ENCODE results near the gene MN1. TPM values are rescaled to one million over a fixed set of nuclear protein-coding genes. Genes with fewer than 3 reads are reported as not detected.

Gene MN1
- total RNA-seq, 1 experiment from 2014 or later, result 5.2 TPM

DNA sequence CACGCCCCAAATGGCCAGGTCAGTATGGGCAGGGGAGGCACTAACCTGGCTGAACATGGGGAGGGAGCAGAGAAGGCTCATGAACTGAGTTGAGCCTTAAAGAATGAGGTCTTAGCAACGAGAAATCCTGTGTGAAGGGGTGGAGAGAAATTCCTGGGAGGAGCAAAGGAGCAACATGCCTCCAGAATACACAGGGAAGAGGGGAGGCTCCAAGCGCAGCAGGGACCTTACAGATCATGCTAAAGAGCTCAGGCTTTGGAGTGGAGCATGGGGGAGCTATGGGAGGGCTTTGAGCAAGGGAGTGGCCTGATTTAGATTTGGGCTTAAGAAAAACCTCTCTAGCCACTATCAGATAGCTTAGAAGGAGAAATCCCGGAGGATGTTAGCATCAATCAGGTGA is 88.1 kb downstream of the MN1 start:
- in situ Hi-C loops (cut with HindIII; ENCODE audit: low pct_unique_long_range_greater_than_20kb, low sequenced_read_pairs), result no loop called here
- no peak for DNase-seq (ENCODE audit: low read depth)

DNA sequence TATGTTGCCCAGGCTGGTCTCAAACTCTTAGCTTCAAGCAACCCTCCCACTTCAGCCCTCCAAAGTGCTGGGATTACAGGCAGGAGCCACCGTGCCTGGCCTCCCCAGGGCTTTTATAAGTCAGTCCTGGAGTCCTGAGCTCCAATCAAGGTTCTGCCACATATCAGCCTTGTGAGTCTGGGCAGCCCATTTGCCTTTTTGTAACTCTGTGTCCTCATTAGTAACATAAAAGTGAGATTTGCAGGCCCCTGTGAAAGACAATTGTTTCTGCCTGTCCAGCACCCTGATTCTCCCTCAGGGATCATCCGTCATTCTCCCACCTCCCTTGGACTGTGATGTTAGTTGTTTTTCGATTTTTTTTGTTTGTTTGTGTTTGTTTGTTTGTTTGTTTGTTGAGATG is 89.8 kb downstream of the MN1 start:
- in situ Hi-C loops (cut with HindIII; ENCODE audit: low pct_unique_long_range_greater_than_20kb, low sequenced_read_pairs), result no loop called here

DNA sequence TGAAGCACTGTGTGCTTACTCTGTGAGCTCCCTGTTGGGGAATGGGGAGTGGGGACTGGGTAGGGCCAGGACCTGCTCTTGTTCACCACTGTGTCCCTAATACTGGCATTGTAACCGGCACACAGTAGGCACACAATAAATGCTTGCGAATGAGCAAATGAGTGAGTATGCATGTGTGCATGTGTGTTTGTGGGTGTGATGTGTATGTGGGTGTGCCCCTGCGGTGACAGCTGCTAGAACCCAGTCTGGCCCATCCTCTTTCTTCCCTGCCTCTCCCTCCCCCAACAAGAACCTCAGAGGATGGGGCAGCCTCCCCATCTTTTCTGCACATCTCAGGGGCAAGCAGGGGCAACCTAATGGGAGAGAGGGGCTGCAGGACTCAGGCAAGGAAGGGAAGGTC is 90.5 kb downstream of the MN1 start:
- DNase-seq (ENCODE audit: low read depth), result no peak
- in situ Hi-C loops (cut with HindIII; ENCODE audit: low pct_unique_long_range_greater_than_20kb, low sequenced_read_pairs), result no loop called here

More for the DNA sequence above, 89.8 kb downstream of the MN1 start:
- no peak for DNase-seq (ENCODE audit: low read depth)

DNA sequence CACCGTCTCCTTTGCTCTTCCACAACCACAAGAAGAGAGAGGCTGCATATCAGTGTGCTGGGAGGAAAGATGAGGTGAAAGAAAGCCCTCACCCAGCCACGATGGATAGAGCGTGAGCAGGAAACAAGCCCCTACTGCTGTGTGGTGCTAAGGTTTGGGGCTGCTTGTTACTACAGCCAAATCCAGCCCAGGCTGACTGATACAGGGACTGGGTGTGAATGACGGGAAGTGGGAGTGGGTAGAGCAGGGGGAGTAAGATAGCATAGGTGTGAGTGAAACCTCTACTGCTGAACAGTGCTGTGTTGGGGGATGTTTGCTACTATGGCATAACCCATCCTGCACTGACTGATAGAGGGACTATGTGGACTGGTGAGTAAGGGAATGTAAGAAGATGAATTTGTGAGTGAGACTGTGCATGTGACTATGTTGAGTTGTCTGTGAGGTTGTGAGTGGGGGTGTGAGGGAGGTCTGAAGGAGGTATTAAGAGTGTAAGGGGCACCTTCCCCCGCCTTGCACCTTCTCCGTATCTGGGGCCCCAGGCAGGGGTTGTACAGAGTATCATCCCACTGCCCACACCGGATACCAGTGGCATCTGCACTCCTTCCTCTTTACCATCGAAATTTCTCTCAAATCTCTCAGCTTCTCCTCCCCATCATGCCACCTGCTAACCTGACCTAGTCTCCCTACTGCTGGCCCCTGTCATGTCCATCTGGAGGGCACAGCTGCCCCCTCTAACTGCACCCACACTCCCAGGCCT is 91.5 kb downstream of the MN1 start:
- in situ Hi-C loops (cut with HindIII; ENCODE audit: low pct_unique_long_range_greater_than_20kb, low sequenced_read_pairs), result no loop called here
- no peak for DNase-seq (ENCODE audit: low read depth)

DNA sequence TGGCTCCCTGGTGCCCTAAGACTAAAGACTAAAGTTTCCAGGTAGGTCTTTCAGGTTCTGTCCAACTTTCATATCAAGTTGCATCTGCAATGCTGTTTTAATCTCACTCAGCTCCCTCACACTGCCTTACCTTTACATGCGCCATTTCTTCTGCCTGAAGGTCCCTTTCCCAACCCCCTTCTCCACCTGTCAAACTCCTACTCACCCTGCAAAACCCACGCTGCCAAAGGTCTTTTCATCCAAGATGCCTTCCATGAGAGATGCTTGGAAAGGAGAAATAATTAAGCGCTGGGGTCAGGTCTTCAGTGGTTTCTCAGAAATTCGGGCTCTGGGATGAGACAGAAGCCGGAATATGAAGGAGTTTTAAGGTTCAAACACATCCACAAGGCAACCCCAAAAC is 95.1 kb downstream of the MN1 start:
- DNase-seq (ENCODE audit: low read depth), result no peak
- in situ Hi-C loops (cut with HindIII; ENCODE audit: low pct_unique_long_range_greater_than_20kb, low sequenced_read_pairs), result no loop called here

DNA sequence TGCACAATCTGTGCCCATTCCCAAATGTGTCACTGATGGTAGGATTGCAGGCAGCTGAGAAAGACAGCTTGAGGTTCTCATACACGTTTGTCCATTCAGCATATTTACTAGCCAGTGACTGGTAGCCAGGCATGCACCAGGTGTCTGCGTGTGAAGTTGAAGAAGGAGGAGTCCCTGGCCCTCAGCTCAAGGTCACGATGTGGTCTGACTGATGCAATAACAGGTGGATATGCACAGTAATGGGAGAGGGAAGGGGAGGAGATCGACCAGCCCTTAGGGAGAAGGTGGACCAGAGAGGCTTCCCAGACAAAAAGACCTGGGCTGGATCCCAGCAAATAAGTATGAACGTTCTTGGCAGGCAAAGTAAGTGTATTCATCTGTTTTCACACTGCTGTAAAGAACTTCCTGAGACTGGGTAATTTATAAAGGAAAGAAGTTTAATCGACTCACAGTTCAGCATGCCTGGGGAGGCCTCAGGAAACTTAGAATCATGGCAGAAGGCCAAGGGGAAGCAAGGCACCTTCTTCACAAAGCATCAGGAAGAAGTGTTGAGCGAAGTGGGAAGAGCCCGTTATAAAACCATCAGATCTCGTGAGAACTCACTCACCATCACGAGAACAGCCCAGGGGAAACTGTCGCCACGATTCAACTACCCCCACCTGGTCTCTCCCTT is 96.0 kb downstream of the MN1 start:
- in situ Hi-C loops (cut with HindIII; ENCODE audit: low pct_unique_long_range_greater_than_20kb, low sequenced_read_pairs), result no loop called here

DNA sequence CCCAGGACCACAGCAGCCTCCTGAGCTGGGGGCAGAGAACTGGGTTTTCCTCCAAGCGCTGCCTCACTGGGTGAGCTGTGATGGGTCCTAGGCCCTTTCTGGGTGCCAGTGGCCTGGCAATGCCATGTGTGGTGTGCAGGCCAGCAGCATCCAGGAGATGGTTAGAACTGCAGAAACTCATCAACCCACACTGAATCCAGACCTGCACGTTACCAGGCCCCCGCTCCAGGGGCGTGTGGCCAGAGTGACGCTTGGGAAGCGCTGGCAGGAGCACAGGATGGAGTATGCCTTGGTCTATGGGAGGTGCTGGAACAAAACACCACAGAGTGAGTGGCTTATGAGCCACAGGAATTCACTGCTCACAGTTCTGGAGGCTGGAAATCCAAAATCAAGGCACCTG is 97.0 kb downstream of the MN1 start:
- in situ Hi-C loops (cut with HindIII; ENCODE audit: low pct_unique_long_range_greater_than_20kb, low sequenced_read_pairs), result no loop called here
- no peak for DNase-seq (ENCODE audit: low read depth)

More for the DNA sequence above, 96.0 kb downstream of the MN1 start:
- DNase-seq (ENCODE audit: low read depth), result no peak

DNA sequence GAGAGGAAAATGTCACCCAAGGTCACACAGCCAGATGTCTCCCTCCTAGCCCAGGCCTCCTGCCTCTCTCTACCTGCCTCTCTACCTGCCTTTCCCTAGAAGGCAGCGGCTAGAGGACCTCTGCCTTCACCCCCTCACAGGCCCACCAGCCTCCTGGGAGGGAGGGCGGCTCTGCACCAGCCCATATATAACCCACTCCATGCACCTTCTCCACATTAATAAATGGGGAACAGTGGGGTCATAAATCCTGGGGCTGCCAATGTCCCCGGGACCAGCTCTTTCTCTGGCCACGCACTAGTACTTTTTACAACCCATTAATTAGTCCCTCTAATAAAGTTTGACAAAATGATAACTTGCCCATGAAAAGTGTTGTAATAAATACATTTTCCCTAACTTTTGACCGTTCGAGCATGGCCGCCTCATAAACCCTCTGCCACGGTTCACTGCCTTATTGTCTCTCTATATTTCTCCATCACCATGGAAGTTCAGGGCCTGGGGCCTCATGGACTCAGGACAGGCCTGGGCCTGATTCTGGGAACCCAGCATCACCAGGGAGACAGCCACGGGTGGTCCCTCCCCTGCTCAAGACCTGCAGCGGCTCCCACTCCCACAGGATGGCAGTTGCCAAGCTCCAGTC is 102.1 kb downstream of the MN1 start:
- in situ Hi-C loops (cut with HindIII; ENCODE audit: low pct_unique_long_range_greater_than_20kb, low sequenced_read_pairs), result no loop called here
- DNase-seq (ENCODE audit: low read depth), result peak; percentile 64

DNA sequence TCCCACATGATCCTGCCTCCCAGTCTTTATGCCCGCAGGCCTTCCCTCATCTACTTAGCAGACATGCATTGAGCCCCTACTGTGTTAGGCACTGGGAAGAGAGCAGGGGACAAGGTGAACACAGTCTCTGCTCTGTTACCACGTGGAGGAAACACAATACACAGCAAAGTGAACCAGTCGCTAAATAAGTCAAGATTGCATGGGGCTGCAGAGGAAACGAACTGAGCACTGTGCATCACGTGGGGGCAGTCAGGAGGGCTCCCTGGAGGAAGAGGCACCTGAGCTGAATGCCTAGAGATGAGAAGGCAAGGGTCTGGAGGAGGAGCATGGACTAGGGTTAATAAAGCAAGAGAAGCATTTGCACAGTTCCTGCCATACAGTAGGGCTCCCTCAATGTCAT is 102.7 kb downstream of the MN1 start:
- DNase-seq (ENCODE audit: low read depth), result no peak
- in situ Hi-C loops (cut with HindIII; ENCODE audit: low pct_unique_long_range_greater_than_20kb, low sequenced_read_pairs), result no loop called here

Other genes starting within 250 kb of the MN1 start
- gene PITPNB, start 117.5 kb upstream of the MN1 start, total RNA-seq (2014; rRNA removed; shearing (Covaris generic); ENCODE audit: low replicate concordance), result 8.6 and 11.0 TPM in 2 replicates